Neutrophil (primary cell): ENCODE data around the gene TSPAN4.

Experiments used
- H3K27ac ChIP-seq: fragments of 200-600 bp; sonication (generic); 2 replicates; pipeline ENCODE4 v1.5.1; 2016; ENCODE audit warnings: mild to moderate bottlenecking, moderate library complexity
- H3K27me3 ChIP-seq: fragments of 200-600 bp; sonication (generic); 2 replicates; pipeline ENCODE4 v1.6.0; 2016; ENCODE audit warnings: mild to moderate bottlenecking
- H3K36me3 ChIP-seq: fragments of 200-600 bp; sonication (generic); 2 replicates; pipeline ENCODE4 v1.5.1; 2017
- H3K4me1 ChIP-seq, 2 experiments: fragments of 200-600 bp in 1 of 2; sonication (generic) in 1 of 2; 1 replicate in 1 of 2; 2 replicates in 1 of 2; pipeline versions ENCODE4 v1.5.1 to v1.6.1; 2013 to 2016; ENCODE audit warnings: low read depth in 1 of 2, low read length in 1 of 2, mild to moderate bottlenecking in 1 of 2, moderate library complexity in 1 of 2; ENCODE audit not compliant: control insufficient read depth in 1 of 2, insufficient read depth in 1 of 2
- H3K4me3 ChIP-seq, 2 experiments: fragments of 200-600 bp in 1 of 2; sonication (generic) in 1 of 2; 1 replicate in 1 of 2; 2 replicates in 1 of 2; pipeline ENCODE4 v1.5.1; 2013 to 2016; ENCODE audit warnings: low read depth in 1 of 2, low read length in 1 of 2, mild to moderate bottlenecking in 1 of 2, moderate library complexity in 1 of 2
- H3K9me3 ChIP-seq: fragments of 200-600 bp; sonication (generic); 2 replicates; pipeline ENCODE4 v1.5.1; 2016
- TF ChIP-seq, protein P1 (sequence below): fragments of 200-600 bp; sonication (generic); IDR thresholded peaks from 2 replicates; pipeline ENCODE4 v1.5.1; 2016; ENCODE audit warnings: antibody characterized with exemption

Gene TSPAN4

DNA sequence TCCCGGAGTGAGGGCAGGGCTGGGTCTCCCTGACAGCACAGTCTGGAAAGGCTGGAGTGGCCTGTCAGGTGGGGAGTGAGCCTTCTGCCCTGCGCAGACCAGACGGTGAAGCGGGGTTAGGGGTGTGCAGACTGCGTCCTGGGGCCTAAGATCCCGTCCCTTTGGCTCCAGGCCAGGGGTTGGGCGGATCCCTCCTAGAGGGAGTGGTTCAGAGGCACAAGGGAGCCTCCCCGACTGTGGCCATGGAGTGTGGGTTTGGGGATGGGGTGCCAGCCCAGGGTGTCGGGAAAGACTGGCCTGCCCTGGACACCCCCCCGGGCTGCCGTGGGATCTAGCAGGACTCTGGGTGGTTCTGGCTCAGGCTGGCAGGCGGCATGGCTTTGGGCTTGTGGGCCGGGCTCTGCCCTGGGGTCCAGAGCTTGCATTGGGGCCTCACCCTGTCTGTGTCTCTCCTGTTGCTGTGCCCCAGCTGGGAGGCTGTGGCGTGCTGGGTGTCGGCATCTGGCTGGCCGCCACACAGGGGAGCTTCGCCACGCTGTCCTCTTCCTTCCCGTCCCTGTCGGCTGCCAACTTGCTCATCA lies 19.5 kb downstream of the TSPAN4 start:
- Histone ChIP-seq H3K27ac (no peak overlapping the region), H3K9me3 (no peaks in the 10 kb centered on the region), H3K36me3 (no peaks in the 10 kb centered on the region), H3K4me3 (no peak overlapping the region), H3K27me3 (no peaks in the 10 kb centered on the region), H3K4me1 (no peaks in the 10 kb centered on the region)
- TF ChIP-seq, protein P1, sequence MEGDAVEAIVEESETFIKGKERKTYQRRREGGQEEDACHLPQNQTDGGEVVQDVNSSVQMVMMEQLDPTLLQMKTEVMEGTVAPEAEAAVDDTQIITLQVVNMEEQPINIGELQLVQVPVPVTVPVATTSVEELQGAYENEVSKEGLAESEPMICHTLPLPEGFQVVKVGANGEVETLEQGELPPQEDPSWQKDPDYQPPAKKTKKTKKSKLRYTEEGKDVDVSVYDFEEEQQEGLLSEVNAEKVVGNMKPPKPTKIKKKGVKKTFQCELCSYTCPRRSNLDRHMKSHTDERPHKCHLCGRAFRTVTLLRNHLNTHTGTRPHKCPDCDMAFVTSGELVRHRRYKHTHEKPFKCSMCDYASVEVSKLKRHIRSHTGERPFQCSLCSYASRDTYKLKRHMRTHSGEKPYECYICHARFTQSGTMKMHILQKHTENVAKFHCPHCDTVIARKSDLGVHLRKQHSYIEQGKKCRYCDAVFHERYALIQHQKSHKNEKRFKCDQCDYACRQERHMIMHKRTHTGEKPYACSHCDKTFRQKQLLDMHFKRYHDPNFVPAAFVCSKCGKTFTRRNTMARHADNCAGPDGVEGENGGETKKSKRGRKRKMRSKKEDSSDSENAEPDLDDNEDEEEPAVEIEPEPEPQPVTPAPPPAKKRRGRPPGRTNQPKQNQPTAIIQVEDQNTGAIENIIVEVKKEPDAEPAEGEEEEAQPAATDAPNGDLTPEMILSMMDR: no peak

DNA sequence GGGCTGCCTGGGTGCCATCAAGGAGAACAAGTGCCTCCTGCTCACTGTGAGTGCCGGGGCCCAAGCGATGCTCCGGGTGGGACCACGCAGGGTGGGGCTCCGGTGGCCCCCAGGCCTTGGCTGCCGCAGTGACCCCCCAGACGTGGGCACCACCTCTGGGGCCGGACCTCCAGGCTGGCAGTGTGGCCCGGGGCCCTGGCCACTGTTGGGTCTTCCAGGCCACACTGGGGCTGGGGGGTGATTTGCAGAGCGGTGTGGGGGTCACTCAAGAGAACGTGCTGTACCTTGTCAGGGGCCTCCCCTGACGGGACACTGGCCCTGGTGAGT lies 20.0 kb downstream of the TSPAN4 start:
- Histone ChIP-seq H3K36me3 (no peaks in the 10 kb centered on the region), H3K9me3 (no peaks in the 10 kb centered on the region), H3K4me3 (no peak overlapping the region), H3K4me1 (no peaks in the 10 kb centered on the region), H3K27me3 (no peaks in the 10 kb centered on the region), H3K27ac (no peak overlapping the region)
- TF ChIP-seq, protein P1: no peak

DNA sequence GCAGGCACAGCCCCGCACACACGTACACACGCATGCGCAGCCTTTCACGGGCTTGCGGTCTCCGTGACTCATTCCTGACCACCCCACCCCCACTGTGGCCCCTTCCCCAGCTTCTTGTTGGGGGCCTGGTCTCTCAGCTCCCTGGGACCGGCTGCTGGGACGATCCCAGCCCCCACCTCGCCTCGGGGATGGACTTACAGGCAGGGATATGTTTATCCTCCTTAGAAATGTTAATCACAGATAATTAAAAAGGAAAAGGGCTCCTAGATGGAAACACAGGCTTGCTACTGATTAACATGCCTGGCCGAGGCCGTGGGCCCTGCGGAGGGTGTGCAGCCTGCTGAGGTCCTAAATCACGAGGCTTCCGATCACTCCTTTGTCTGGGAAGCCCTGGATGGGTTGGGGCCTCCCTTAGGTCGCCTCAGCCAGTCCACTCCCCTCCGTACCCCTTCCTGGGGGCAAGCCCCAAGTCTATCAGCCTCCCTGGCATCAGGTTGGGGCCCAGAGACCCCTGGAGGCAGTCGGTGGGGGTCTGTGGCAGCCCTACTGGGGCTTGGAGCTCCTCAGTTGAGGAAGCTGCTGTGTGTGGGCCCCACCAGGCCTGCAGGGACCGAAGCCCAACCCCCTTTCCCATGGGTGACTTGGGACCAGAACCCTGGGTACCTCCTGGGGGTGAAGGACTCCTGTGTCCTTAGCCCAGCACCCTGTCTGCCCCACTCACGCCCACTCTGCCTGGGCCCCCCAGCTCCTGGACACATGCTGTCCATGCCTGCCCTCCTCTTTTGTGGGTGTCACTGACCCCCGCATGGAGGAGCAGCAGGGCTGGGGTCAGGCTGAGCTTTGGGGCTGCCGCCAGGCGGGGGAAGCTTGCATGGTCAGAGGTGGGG lies 20.6 kb downstream of the TSPAN4 start:
- H3K4me3 ChIP-seq: no peak overlapping the region
- H3K9me3 ChIP-seq: no peaks in the 10 kb centered on the region
- TF ChIP-seq, protein P1: no peak
- H3K4me1 ChIP-seq: no peaks in the 10 kb centered on the region
- H3K27me3 ChIP-seq: no peaks in the 10 kb centered on the region
- no peak overlapping the region for H3K27ac ChIP-seq
- H3K36me3 ChIP-seq: no peaks in the 10 kb centered on the region

GRCh38 chr11:863910-864827 lies 21.5 kb downstream of the TSPAN4 start:
- Histone ChIP-seq H3K36me3 (peaks cover 7% of the 10 kb centered on the region), H3K4me3 (no peak overlapping the region), H3K9me3 (no peaks in the 10 kb centered on the region), H3K27me3 (no peaks in the 10 kb centered on the region), H3K4me1 (no peaks in the 10 kb centered on the region), H3K27ac (no peak overlapping the region)
- TF ChIP-seq, protein P1: no peak

- Histone ChIP-seq H3K36me3 (peaks cover 7% of the 10 kb centered on the region), H3K9me3 (no peaks in the 10 kb centered on the region), H3K27ac (no peak overlapping the region), H3K4me1 (no peaks in the 10 kb centered on the region), H3K27me3 (no peaks in the 10 kb centered on the region), H3K4me3 (no peak overlapping the region)
- TF ChIP-seq, protein P1: no peak
Measured at GRCh38 chr11:864898-865297, 22.2 kb downstream of the TSPAN4 start.
